A549 (cell line): Measurements from ENCODE around the gene DOCK6.

Source experiments
- BHLHE40 ChIP-seq: IDR thresholded peaks from 2 replicates; pipeline ENCODE4 v1.6.1; 2012; ENCODE audit warnings: low read depth, low read length, inconsistent platforms
- CBX8 ChIP-seq: fragments of 200-600 bp; sonication (generic); IDR thresholded peaks from 2 replicates; pipeline ENCODE4 v1.6.1; 2016
- CEBPB ChIP-seq, 2 experiments: fragments of >200 bp in 1 of 2; sonication (Bioruptor Twin) in 1 of 2; formaldehyde crosslinking in 1 of 2; IDR thresholded peaks; 2 replicates each; pipeline ENCODE4 v1.6.1; 2012 to 2016
- CHD2 ChIP-seq: fragments of 150-350 bp; IDR thresholded peaks from 2 replicates; pipeline ENCODE4 v1.6.1; 2014; ENCODE audit warnings: low read length; ENCODE audit not compliant: partially characterized antibody
- EP300 ChIP-seq, 2 experiments: fragments of >200 bp; sonication (Bioruptor Twin); formaldehyde crosslinking; IDR thresholded peaks; 2 replicates in 1 of 2; 3 replicates in 1 of 2; pipeline ENCODE4 v1.6.1; 2016 to 2017
- JUNB ChIP-seq: fragments of >200 bp; sonication (Bioruptor Twin); formaldehyde crosslinking; IDR thresholded peaks from 2 replicates; pipeline ENCODE4 v1.6.1; 2016
- MYC ChIP-seq: IDR thresholded peaks from 2 replicates; pipeline ENCODE4 v1.6.1; 2012; ENCODE audit warnings: mild to moderate bottlenecking, inconsistent platforms, low read length, improper control_type of control experiment, borderline replicate concordance
- POLR2A ChIP-seq: IDR thresholded peaks from 2 replicates; pipeline ENCODE4 v1.6.1; 2012; ENCODE audit warnings: mild to moderate bottlenecking, low read length
- POLR2AphosphoS2 ChIP-seq: conservative IDR thresholded peaks from 2 replicates; pipeline ENCODE4 v1.6.1; 2012; ENCODE audit warnings: low read length, improper control_type of control experiment, inconsistent platforms
- RAD21 ChIP-seq, 2 experiments: fragments of >200 bp in 1 of 2; sonication (Bioruptor Twin) in 1 of 2; formaldehyde crosslinking in 1 of 2; IDR thresholded peaks in 1 of 2; conservative IDR thresholded peaks in 1 of 2; 2 replicates in 1 of 2; 3 replicates in 1 of 2; pipeline ENCODE4 v1.6.1; 2012 to 2018; ENCODE audit warnings: inconsistent platforms in 1 of 2
- RFX5 ChIP-seq: fragments of 450-650 bp; IDR thresholded peaks from 2 replicates; pipeline ENCODE4 v1.7.1; 2014; ENCODE audit warnings: antibody characterized with exemption, mild to moderate bottlenecking, moderate library complexity
- TF ChIP-seq, protein P1 (sequence below): IDR thresholded peaks from 2 replicates; pipeline ENCODE4 v1.6.1; 2012
- TF ChIP-seq, protein P2 (sequence below): fragments of >200 bp; sonication (Bioruptor Twin); formaldehyde crosslinking; IDR thresholded peaks from 3 replicates; pipeline ENCODE4 v1.5.1; 2016
- TF ChIP-seq, protein P3 (sequence below): IDR thresholded peaks from 2 replicates; pipeline ENCODE4 v1.6.1; 2012

DNA sequence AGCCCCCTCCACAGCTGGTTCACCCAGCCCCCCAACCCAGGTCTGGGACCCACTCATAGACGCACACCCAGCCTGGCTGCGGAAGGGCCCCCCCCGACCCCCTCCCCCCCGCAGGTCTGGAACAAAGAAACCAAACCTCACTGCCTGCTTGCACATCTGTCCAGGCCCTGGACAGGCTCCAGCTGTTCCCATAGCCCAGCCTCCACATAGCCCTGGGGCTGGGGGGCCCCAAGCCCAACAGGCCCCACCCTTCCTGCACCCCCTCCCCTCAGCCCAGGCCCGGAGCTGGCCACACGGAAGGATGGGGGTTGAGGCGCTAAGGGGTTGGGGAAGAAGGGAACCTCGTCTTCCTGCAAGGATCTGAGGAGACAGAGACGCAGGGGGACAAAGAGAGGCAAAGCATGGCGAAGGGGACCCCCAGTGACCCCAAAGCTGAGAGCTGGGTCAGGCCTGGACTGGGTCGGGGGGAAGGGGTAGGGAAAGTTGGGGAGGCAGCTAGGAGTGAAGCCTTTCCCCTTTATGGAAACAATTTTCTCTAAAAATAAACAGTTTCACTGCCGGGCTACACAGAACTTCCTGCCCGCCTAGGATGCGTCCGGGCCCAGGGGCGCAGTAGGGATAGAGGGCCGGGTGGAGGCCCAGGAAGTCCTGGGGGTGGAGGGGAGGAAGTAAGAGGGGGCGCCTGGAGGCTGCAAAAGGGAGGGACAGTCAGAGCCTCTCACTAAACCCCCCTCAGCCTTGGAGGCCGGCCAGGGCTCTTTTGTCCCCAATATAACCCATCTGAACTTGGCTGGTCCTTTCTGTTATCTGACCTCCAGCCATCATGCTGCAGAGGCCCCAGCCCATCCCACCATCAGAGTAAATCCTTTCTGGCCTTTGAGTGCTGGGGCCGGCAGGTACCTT lies 67.4 kb downstream of the DOCK6 start:
- TF ChIP-seq CHD2 (no peak), POLR2AphosphoS2 (no peak), RAD21 (conservative IDR thresholded peaks at IDR 0.05 in 1 of 2, IDR thresholded peaks at IDR 0.05 in 1 of 2) (no peak), CEBPB (IDR thresholded peaks at IDR 0.05) (no peak), CBX8 (no peak), POLR2A (no peak), EP300 (IDR thresholded peaks at IDR 0.05) (no peak), RFX5 (no peak), JUNB (no peak), MYC (no peak), BHLHE40 (no peak)
- TF ChIP-seq, protein P1, sequence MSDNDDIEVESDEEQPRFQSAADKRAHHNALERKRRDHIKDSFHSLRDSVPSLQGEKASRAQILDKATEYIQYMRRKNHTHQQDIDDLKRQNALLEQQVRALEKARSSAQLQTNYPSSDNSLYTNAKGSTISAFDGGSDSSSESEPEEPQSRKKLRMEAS, result no peak
- TF ChIP-seq, protein P2, sequence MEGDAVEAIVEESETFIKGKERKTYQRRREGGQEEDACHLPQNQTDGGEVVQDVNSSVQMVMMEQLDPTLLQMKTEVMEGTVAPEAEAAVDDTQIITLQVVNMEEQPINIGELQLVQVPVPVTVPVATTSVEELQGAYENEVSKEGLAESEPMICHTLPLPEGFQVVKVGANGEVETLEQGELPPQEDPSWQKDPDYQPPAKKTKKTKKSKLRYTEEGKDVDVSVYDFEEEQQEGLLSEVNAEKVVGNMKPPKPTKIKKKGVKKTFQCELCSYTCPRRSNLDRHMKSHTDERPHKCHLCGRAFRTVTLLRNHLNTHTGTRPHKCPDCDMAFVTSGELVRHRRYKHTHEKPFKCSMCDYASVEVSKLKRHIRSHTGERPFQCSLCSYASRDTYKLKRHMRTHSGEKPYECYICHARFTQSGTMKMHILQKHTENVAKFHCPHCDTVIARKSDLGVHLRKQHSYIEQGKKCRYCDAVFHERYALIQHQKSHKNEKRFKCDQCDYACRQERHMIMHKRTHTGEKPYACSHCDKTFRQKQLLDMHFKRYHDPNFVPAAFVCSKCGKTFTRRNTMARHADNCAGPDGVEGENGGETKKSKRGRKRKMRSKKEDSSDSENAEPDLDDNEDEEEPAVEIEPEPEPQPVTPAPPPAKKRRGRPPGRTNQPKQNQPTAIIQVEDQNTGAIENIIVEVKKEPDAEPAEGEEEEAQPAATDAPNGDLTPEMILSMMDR, result no peak
- TF ChIP-seq, protein P3, sequence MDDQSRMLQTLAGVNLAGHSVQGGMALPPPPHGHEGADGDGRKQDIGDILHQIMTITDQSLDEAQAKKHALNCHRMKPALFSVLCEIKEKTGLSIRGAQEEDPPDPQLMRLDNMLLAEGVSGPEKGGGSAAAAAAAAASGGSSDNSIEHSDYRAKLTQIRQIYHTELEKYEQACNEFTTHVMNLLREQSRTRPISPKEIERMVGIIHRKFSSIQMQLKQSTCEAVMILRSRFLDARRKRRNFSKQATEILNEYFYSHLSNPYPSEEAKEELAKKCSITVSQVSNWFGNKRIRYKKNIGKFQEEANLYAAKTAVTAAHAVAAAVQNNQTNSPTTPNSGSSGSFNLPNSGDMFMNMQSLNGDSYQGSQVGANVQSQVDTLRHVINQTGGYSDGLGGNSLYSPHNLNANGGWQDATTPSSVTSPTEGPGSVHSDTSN, result no peak
